ENCODE data around the gene CCL23. TPM values are rescaled to one million over a fixed set of nuclear protein-coding genes. Genes with fewer than 3 reads are reported as not detected.
A peak's percentile ranks its signal among the peaks of the same experiment; 100 is the strongest.
"Not testable (repeated sequence)": the region's sequence is repeated elsewhere in the genome, so short reads cannot be mapped to it uniquely, and the experiment has no call there.

Gene CCL23
- polyA plus RNA-seq (2012; ENCODE audit: insufficient read depth, insufficient read length) = not detected

DNA sequence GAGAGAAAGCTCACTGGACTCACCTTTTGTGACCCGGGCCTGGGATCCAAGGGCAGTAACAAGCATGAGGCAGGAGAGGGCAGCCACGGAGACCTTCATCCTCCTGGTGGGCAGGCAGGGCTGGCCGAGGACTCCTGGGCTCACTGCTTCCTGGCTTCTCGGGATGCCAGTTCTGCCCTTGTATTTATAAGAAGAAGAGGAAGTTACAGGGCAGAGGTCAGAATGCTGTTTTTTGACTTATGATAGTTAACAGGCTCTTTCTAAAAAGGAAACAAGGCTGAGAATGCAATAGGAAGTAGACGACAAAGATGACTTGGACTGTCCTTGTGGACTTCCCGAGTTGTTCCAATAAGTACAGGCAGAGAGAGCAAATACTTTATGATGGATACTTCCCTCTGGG, at the start of gene CCL23:
Gene CCL23, minus strand, starts transcription at position 174 of the 400 bp plus-strand sequence. Its CDS starts 75 bp downstream, at position 99.
- no peak within 1 kb of the TSS for H3K4me3 ChIP-seq (ENCODE audit: low read length)
- DNase-seq (ENCODE audit: low read depth, low spot score) = no peak

- no peak for DNase-seq (ENCODE audit: low read depth, low spot score)
- H3K4me3 ChIP-seq (ENCODE audit: low read length) = no peak overlapping the region
Observed at GRCh38 chr17:36066365-36066985, 48.7 kb upstream of the CCL23 start.

GRCh38 chr17:36063786-36064541, 46.2 kb upstream of the CCL23 start, which contains the start of gene CCL18:
TSS of gene CCL18 (plus strand) at chr17:36064272. CDS start at chr17:36064343, 71 bp downstream.
- DNase-seq (ENCODE audit: low read depth, low spot score) = no peak
- H3K4me3 ChIP-seq (ENCODE audit: low read length) = no peak within 1 kb of the TSS

- H3K4me3 ChIP-seq (ENCODE audit: low read length) = no peak overlapping the region
- DNase-seq (ENCODE audit: low read depth, low spot score) = no peak
Observed at GRCh38 chr17:36060816-36061215, 43.0 kb upstream of the CCL23 start.

GRCh38 chr17:36059406-36059805, 41.6 kb upstream of the CCL23 start:
- no peak for DNase-seq (ENCODE audit: low read depth, low spot score)
- H3K4me3 ChIP-seq (ENCODE audit: low read length) = no peak overlapping the region

GRCh38 chr17:36057911-36058310, 40.1 kb upstream of the CCL23 start:
- DNase-seq (ENCODE audit: low read depth, low spot score) = no peak
- H3K4me3 ChIP-seq (ENCODE audit: low read length) = no peak overlapping the region

GRCh38 chr17:36055921-36056520, 38.2 kb upstream of the CCL23 start:
- DNase-seq (ENCODE audit: low read depth, low spot score) = no peak
- H3K4me3 ChIP-seq (ENCODE audit: low read length) = no peak overlapping the region

DNA sequence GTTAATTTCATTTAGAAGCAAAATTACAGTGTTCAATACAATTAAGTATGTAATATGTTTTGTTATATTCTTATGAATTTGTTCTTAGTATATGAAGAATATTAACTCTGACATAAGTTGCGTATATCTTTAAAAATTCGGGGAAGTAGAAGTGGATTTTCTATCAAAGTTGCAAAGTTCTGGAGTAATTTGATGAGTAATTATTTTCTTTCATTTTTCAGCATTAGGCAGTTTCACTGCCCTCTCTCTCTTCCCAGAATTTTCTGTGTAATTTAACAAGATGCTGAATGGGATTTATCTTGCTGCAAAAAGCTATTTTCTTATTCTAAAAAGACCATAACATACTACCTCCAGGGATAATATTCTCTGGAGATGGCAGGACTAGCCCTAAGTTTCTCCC, 37.4 kb upstream of the CCL23 start:
- no peak overlapping the region for H3K4me3 ChIP-seq (ENCODE audit: low read length)
- no peak for DNase-seq (ENCODE audit: low read depth, low spot score)

GRCh38 chr17:36049643-36050042, 31.9 kb upstream of the CCL23 start:
- H3K4me3 ChIP-seq (ENCODE audit: low read length) = no peak overlapping the region
- no peak for DNase-seq (ENCODE audit: low read depth, low spot score)

GRCh38 chr17:36048066-36048465, 30.3 kb upstream of the CCL23 start:
- no peak overlapping the region for H3K4me3 ChIP-seq (ENCODE audit: low read length)
- no peak for DNase-seq (ENCODE audit: low read depth, low spot score)

DNA sequence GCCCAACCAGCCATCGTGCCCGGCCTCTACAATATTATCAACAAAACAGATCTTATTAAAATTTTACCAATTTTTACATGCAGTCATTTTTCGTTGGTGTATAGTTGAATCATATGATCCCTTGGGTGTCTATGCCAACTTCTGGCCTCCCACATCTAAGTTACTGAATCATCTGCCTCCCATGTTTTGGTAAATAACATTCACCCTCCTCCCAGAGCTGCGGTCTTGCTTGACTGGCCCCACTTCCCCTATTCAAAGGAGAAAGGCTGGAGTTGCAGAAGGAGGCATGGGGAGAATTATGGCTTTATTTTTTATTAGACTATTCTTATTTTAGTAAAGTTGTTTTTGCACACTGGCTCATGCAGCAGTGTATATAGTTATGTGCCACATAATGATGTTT, 18.5 kb upstream of the CCL23 start:
- no peak for DNase-seq (ENCODE audit: low read depth, low spot score)
- H3K4me3 ChIP-seq (ENCODE audit: low read length) = no peak overlapping the region

DNA sequence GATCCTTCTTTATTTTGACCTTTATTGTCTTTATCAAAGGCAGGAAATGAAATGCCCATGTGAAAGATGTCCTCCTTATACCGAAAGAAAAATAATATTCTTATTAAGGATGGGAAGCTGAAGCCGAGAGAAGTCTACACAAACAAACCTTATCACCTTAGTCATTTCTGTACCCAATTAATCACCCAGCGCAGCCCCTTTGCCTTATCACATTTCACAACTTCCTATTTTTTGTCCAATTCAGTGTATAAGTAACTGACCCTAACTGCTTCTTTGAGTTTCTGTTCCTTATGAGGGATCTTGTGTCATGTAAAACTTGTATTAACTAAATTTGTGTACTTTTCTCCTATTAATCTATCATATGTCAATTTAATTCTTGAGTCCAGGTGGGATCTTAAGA, 16.4 kb upstream of the CCL23 start:
- DNase-seq (ENCODE audit: low read depth, low spot score) = no peak
- H3K4me3 ChIP-seq (ENCODE audit: low read length) = no peak overlapping the region

DNA sequence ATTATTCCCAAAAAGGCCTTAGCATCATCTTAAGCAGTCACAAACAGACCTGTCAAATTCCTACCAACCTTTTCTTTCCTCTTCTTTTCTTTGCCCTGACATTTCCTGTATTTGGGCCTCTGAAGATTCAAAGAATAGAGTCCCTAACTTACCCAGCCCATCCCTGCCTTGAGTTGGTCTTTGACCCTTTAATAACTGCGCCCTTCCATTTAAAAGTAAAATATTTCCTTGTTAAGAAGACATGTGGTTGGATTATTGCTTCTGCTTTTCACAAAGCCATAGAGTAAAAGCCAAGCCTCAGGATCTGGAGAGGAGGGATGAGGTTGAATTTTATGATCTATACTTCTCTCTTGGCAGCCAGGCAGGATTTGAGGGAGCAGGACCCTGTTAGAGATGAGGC, 13.2 kb upstream of the CCL23 start:
- DNase-seq (ENCODE audit: low read depth, low spot score) = no peak
- H3K4me3 ChIP-seq (ENCODE audit: low read length) = no peak overlapping the region

GRCh38 chr17:36027761-36028160, 10.0 kb upstream of the CCL23 start:
- no peak for DNase-seq (ENCODE audit: low read depth, low spot score)
- H3K4me3 ChIP-seq (ENCODE audit: low read length) = no peak overlapping the region

GRCh38 chr17:36024106-36024869, 6.5 kb upstream of the CCL23 start:
- H3K4me3 ChIP-seq (ENCODE audit: low read length) = no peak overlapping the region
- no peak for DNase-seq (ENCODE audit: low read depth, low spot score)

DNA sequence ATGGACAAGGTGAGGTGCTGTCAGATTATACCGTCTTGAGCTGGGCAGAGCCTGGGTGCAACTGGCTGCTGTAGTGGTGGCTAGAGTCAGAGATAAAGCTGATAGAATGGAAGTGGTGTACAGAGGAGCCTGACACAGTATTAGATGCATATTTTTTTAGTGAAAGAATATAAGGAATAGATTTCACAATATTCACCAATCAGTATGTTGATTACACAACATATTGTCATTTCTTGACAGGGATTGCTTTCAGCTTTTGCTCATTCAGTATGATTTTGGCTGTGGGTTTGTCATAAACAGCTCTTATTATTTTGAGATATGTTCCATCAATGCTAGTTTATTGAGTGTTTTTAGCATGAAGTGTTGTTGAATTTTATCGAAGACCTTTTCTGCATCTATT, 1.7 kb upstream of the CCL23 start:
- DNase-seq (ENCODE audit: low read depth, low spot score) = no peak
- H3K4me3 ChIP-seq (ENCODE audit: low read length) = no peak overlapping the region

DNA sequence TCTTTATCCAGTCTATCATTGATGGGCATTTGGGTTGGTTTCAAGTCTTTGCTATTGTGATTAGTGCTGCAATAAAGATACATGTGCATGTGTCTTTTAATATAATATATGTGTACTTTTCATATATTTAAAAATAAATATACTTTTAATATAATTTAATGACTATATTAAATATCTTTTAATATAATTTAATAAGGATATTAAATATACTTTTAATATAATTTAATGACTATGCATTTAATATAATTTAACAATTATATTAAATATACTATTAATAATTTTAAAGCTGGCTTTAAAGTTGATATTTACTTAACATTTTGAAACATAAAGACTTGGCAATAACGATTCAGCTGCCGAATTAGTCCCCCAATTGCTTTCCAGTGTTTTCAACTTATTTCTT, 1.2 kb downstream of the CCL23 start:
- no peak for DNase-seq (ENCODE audit: low read depth, low spot score)
- H3K4me3 ChIP-seq (ENCODE audit: low read length) = no peak overlapping the region

DNA sequence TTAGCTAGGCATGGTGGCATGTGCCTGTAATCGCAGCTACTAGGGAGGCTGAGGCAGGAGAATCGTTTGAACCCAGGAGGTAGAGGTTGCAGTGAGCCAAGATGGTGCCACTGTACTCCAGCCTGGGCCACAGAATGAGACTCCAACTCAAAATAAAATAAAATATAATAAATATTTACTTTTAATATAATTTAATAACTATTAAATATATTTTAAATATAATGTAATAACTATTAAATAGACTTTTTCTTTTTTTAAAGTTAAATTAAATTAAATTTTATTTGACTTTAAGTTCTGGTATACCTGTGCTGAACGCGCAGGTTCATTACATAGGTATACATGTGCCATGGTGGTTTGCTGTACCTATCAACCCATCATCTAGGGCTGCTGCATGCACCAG, 1.9 kb downstream of the CCL23 start:
- H3K4me3 ChIP-seq (ENCODE audit: low read length); DNase-seq (ENCODE audit: low read depth, low spot score): not testable (repeated sequence)

DNA sequence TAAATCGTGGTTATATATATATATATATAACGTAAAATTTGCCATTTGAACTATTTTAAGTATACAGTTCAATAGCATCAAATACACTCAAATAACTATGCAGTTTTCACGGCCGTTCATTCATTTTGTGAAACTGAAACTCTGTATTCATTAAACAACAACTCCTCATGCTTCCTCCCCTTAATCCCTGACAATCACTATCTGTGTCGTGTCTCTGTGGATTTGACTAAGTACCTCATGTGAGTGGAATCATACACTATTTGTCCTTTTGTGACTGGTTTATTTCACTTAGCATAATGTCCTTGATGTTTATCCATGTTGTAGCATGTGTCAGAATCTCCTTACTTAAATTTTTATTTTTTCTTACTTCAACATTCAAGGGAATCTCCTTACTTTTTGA, 2.8 kb downstream of the CCL23 start:
- DNase-seq (ENCODE audit: low read depth, low spot score) = no peak

GRCh38 chr17:36011201-36011600, 6.6 kb downstream of the CCL23 start:
- no peak overlapping the region for H3K4me3 ChIP-seq (ENCODE audit: low read length)
- peak; percentile 15 for DNase-seq (ENCODE audit: low read depth, low spot score)

More for the DNA sequence above, 2.8 kb downstream of the CCL23 start:
- no peak overlapping the region for H3K4me3 ChIP-seq (ENCODE audit: low read length)

Data from Jurkat, Clone E6-1 (cell line).